ENCODE results near the gene PIGT. TPM values are rescaled to one million over a fixed set of nuclear protein-coding genes. Genes with fewer than 3 reads are reported as not detected.

Gene PIGT
- total and polyA plus RNA-seq, 2 of the 4 experiments (the other 2 are of a cell fraction), result 31.2 to 145 TPM

- no peaks in the 10 kb centered on the region for H3K4me1 ChIP-seq (ENCODE audit: control insufficient read depth, insufficient read depth, low read length)
- H3K36me3 ChIP-seq (ENCODE audit: control insufficient read depth, insufficient read depth, low read length), result no peaks in the 10 kb centered on the region
- no peak overlapping the region for H4K91ac ChIP-seq (ENCODE audit: insufficient read depth, low read depth, low read length)
- H3K14ac ChIP-seq (replicated peaks; ENCODE audit: low read depth, low read length), result no peak overlapping the region
- H2BK5ac ChIP-seq (ENCODE audit: low read depth, low read length, poor library complexity, severe bottlenecking), result no peak overlapping the region
- no peak for TF ChIP-seq CEBPB (IDR thresholded peaks at IDR 0.05; ENCODE audit: low read depth, low read length)
- TF ChIP-seq MAZ (IDR thresholded peaks at IDR 0.05; ENCODE audit: borderline replicate concordance, low read depth, low read length), result no peak
- no peak for TF ChIP-seq CHD1 (IDR thresholded peaks at IDR 0.05; ENCODE audit: low read depth, low read length)
- TF ChIP-seq MAFK (IDR thresholded peaks at IDR 0.05; ENCODE audit: low read depth, low read length), result no peak
- TF ChIP-seq, protein P1, sequence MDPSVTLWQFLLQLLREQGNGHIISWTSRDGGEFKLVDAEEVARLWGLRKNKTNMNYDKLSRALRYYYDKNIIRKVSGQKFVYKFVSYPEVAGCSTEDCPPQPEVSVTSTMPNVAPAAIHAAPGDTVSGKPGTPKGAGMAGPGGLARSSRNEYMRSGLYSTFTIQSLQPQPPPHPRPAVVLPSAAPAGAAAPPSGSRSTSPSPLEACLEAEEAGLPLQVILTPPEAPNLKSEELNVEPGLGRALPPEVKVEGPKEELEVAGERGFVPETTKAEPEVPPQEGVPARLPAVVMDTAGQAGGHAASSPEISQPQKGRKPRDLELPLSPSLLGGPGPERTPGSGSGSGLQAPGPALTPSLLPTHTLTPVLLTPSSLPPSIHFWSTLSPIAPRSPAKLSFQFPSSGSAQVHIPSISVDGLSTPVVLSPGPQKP (IDR thresholded peaks at IDR 0.05; ENCODE audit: borderline replicate concordance, low read depth, low read length), result no peak
- no peak for TF ChIP-seq FOS (IDR thresholded peaks at IDR 0.05; ENCODE audit: low read depth, low read length)
- TF ChIP-seq SMC3 (IDR thresholded peaks at IDR 0.05; ENCODE audit: low read depth, low read length), result no peak
- TF ChIP-seq MXI1 (IDR thresholded peaks at IDR 0.05; ENCODE audit: borderline replicate concordance, low read depth, low read length), result no peak
- TF ChIP-seq BHLHE40 (IDR thresholded peaks at IDR 0.05; ENCODE audit: low read depth, low read length), result no peak
- TF ChIP-seq CTCF (conservative IDR thresholded peaks at IDR 0.05; ENCODE audit: low read depth, low read length), result no peak
- TF ChIP-seq RCOR1 (IDR thresholded peaks at IDR 0.05; ENCODE audit: insufficient replicate concordance, low read length), result no peak
- no peak for TF ChIP-seq NFE2L2 (IDR thresholded peaks at IDR 0.05; ENCODE audit: low read depth, low read length)
- TF ChIP-seq, protein P2, sequence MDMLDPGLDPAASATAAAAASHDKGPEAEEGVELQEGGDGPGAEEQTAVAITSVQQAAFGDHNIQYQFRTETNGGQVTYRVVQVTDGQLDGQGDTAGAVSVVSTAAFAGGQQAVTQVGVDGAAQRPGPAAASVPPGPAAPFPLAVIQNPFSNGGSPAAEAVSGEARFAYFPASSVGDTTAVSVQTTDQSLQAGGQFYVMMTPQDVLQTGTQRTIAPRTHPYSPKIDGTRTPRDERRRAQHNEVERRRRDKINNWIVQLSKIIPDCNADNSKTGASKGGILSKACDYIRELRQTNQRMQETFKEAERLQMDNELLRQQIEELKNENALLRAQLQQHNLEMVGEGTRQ (IDR thresholded peaks at IDR 0.05; ENCODE audit: low read depth, low read length), result no peak
- TF ChIP-seq RFX5 (IDR thresholded peaks at IDR 0.05; ENCODE audit: low read depth, low read length), result no peak
- no peak for TF ChIP-seq RAD21 (IDR thresholded peaks at IDR 0.05; ENCODE audit: low read length)
- dilution Hi-C loops (cut with HindIII; ENCODE audit: low sequenced_read_pairs, unreplicated experiment), result no loop called here
- no peak overlapping the region for H3K27ac ChIP-seq (ENCODE audit: insufficient read depth, low read length)
- no peak overlapping the region for H2AFZ ChIP-seq (replicated peaks; ENCODE audit: low read length, poor library complexity)
- no peak overlapping the region for H3K4me3 ChIP-seq (ENCODE audit: insufficient read depth, low read depth, low read length)
- no TSS peak for BruUV-seq (replicated peaks)
- in situ Hi-C loops (cut with MboI; ENCODE audit: low sequenced_read_pairs), result no loop called here
- no peaks in the 10 kb centered on the region for H3K79me1 ChIP-seq (ENCODE audit: low read depth in 1 of 2, low read length in 2 of 2)
- no peak overlapping the region for H2BK20ac ChIP-seq (ENCODE audit: low read depth, low read length)
- no peak overlapping the region for H2AK5ac ChIP-seq (ENCODE audit: low read depth, low read length)
- DNase-seq, result no peak
- ATAC-seq (ENCODE audit: low read depth), result no peak
- CTCF ChIA-PET, result interaction anchor here (0.6 to 1.4 kb wide), 4 partner anchors 19 to 910 kb away, joined by 3 to 5 read pairs (median 4); no protein-coding TSS in a partner anchor
- H2AK9ac ChIP-seq (replicated peaks; ENCODE audit: low read depth, low read length, poor library complexity), result no peak overlapping the region
- H2BK120ac ChIP-seq (ENCODE audit: low read depth, low read length), result no peak overlapping the region
- H4K8ac ChIP-seq (ENCODE audit: low read depth in 2 of 2, low read length in 2 of 2), result no peak overlapping the region
- H3K23ac ChIP-seq (ENCODE audit: low read depth, low read length), result no peak overlapping the region
- H3K27me3 ChIP-seq (ENCODE audit: control insufficient read depth, insufficient read depth, low read length), result no peaks in the 10 kb centered on the region
- no peak overlapping the region for H4K5ac ChIP-seq (ENCODE audit: low read depth, low read length)
- intact Hi-C loops (cut with micrococcal nuclease), result no loop called here
- H3K9ac ChIP-seq (ENCODE audit: low read depth, low read length), result no peak overlapping the region
- no peak overlapping the region for H3K4ac ChIP-seq (ENCODE audit: low read depth, low read length)
- no peaks in the 10 kb centered on the region for H4K20me1 ChIP-seq (ENCODE audit: insufficient read depth, low read length)
- no peaks in the 10 kb centered on the region for H3K9me1 ChIP-seq (ENCODE audit: insufficient read depth, low read length)
- H3K9me3 ChIP-seq (ENCODE audit: control insufficient read depth, insufficient read depth, low read length), result no peaks in the 10 kb centered on the region
- no peak overlapping the region for H3K18ac ChIP-seq (ENCODE audit: low read depth, low read length)
- H3K4me2 ChIP-seq (ENCODE audit: low read depth, low read length), result no peak overlapping the region
- POLR2A ChIA-PET (ENCODE audit: unreplicated experiment), result interaction anchor here (0.6 kb wide), 1 partner anchor 48 kb away, joined by 9 read pairs; no protein-coding TSS in a partner anchor
- no CpG with 5 or more reads among the region's 3 CpGs for WGBS, 2 experiments (ENCODE audit: extremely low coverage in 2 of 2, insufficient read length in 1 of 2)
- no peak overlapping the region for H2BK15ac ChIP-seq (ENCODE audit: low read depth, low read length)
- no peak overlapping the region for H3K56ac ChIP-seq (ENCODE audit: extremely low read depth, insufficient read depth, low read length)
Measured at GRCh38 chr20:45392733-45393132, 23.2 kb upstream of the PIGT start.

All from IMR-90 (cell line).